ENCODE data around the gene TSFM.

Gene TSFM

GRCh38 chr12:57761391-57761998 lies 21.1 kb upstream of the TSFM start:
- Histone ChIP-seq H3K27me3 (ENCODE audit: insufficient read depth, low read depth) (peaks cover 18% of the 10 kb centered on the region), H4K20me1 (ENCODE audit: insufficient read depth) (no peaks in the 10 kb centered on the region), H3K4me2 (no peak overlapping the region), H3K9ac (no peak overlapping the region), H3K36me3 (ENCODE audit: insufficient read depth) (no peaks in the 10 kb centered on the region), H3K4me1 (ENCODE audit: low read depth, poor library complexity, severe bottlenecking) (peaks cover 10% of the 10 kb centered on the region), H3K79me2 (ENCODE audit: insufficient read depth, low read depth) (no peaks in the 10 kb centered on the region), H3K4me3 (IDR thresholded peaks at IDR 0.05; ENCODE audit: insufficient read depth, low read depth, low read length) (no peak overlapping the region), H2AFZ (ENCODE audit: low read depth) (no peak overlapping the region), H3K27ac (no peak overlapping the region)
- no peak for TF ChIP-seq CTCF (conservative IDR thresholded peaks at IDR 0.05; ENCODE audit: low read depth, low read length)

- Histone ChIP-seq H3K79me2 (ENCODE audit: insufficient read depth, low read depth) (no peaks in the 10 kb centered on the region), H3K27ac (no peak overlapping the region), H2AFZ (ENCODE audit: low read depth) (no peak overlapping the region), H4K20me1 (ENCODE audit: insufficient read depth) (no peaks in the 10 kb centered on the region), H3K36me3 (ENCODE audit: insufficient read depth) (no peaks in the 10 kb centered on the region), H3K4me2 (no peak overlapping the region), H3K27me3 (ENCODE audit: insufficient read depth, low read depth) (peaks cover 18% of the 10 kb centered on the region), H3K9ac (no peak overlapping the region), H3K4me1 (ENCODE audit: low read depth, poor library complexity, severe bottlenecking) (peaks cover 6% of the 10 kb centered on the region), H3K4me3 (IDR thresholded peaks at IDR 0.05; ENCODE audit: insufficient read depth, low read depth, low read length) (no peak overlapping the region)
- no peak for TF ChIP-seq CTCF (conservative IDR thresholded peaks at IDR 0.05; ENCODE audit: low read depth, low read length)
Observed at GRCh38 chr12:57762463-57762862, 20.1 kb upstream of the TSFM start.

GRCh38 chr12:57763881-57764661 lies 18.5 kb upstream of the TSFM start:
- peak overlapping the region; percentile 73 for H3K4me2 ChIP-seq
- peaks cover 6% of the 10 kb centered on the region for H3K4me1 ChIP-seq (ENCODE audit: low read depth, poor library complexity, severe bottlenecking)
- no peaks in the 10 kb centered on the region for H3K79me2 ChIP-seq (ENCODE audit: insufficient read depth, low read depth)
- no peaks in the 10 kb centered on the region for H3K36me3 ChIP-seq (ENCODE audit: insufficient read depth)
- no peaks in the 10 kb centered on the region for H4K20me1 ChIP-seq (ENCODE audit: insufficient read depth)
- no peak overlapping the region for H3K27ac ChIP-seq
- no peak for TF ChIP-seq CTCF (conservative IDR thresholded peaks at IDR 0.05; ENCODE audit: low read depth, low read length)
- H3K27me3 ChIP-seq (ENCODE audit: insufficient read depth, low read depth): peaks cover 18% of the 10 kb centered on the region
- H2AFZ ChIP-seq (ENCODE audit: low read depth): peak overlapping the region; percentile 83; the same call in 1 of the 2 replicates
- no peak overlapping the region for H3K4me3 ChIP-seq (IDR thresholded peaks at IDR 0.05; ENCODE audit: insufficient read depth, low read depth, low read length)
- no peak overlapping the region for H3K9ac ChIP-seq

GRCh38 chr12:57764662-57765002 lies 18.0 kb upstream of the TSFM start:
- peaks cover 6% of the 10 kb centered on the region for H3K4me1 ChIP-seq (ENCODE audit: low read depth, poor library complexity, severe bottlenecking)
- H3K27me3 ChIP-seq (ENCODE audit: insufficient read depth, low read depth): peaks cover 18% of the 10 kb centered on the region
- H3K4me3 ChIP-seq (IDR thresholded peaks at IDR 0.05; ENCODE audit: insufficient read depth, low read depth, low read length): no peak overlapping the region
- no peaks in the 10 kb centered on the region for H3K36me3 ChIP-seq (ENCODE audit: insufficient read depth)
- no peaks in the 10 kb centered on the region for H4K20me1 ChIP-seq (ENCODE audit: insufficient read depth)
- no peak overlapping the region for H3K27ac ChIP-seq
- H3K9ac ChIP-seq: peak overlapping the region; percentile 55
- H3K4me2 ChIP-seq: peak overlapping the region; percentile 73
- H2AFZ ChIP-seq (ENCODE audit: low read depth): peak overlapping the region; percentile 83
- no peak for TF ChIP-seq CTCF (conservative IDR thresholded peaks at IDR 0.05; ENCODE audit: low read depth, low read length)
- no peaks in the 10 kb centered on the region for H3K79me2 ChIP-seq (ENCODE audit: insufficient read depth, low read depth)
